NCI-H2081 treated with DMSO at 0.1 percent for 48 hours (cell line): ENCODE data around the gene EHBP1.

Source experiments
- DNase-seq: peaks from one replicate; lab custom pipeline; 2025; lab: John Stamatoyannopoulos, UW

EHBP1 gene

DNA sequence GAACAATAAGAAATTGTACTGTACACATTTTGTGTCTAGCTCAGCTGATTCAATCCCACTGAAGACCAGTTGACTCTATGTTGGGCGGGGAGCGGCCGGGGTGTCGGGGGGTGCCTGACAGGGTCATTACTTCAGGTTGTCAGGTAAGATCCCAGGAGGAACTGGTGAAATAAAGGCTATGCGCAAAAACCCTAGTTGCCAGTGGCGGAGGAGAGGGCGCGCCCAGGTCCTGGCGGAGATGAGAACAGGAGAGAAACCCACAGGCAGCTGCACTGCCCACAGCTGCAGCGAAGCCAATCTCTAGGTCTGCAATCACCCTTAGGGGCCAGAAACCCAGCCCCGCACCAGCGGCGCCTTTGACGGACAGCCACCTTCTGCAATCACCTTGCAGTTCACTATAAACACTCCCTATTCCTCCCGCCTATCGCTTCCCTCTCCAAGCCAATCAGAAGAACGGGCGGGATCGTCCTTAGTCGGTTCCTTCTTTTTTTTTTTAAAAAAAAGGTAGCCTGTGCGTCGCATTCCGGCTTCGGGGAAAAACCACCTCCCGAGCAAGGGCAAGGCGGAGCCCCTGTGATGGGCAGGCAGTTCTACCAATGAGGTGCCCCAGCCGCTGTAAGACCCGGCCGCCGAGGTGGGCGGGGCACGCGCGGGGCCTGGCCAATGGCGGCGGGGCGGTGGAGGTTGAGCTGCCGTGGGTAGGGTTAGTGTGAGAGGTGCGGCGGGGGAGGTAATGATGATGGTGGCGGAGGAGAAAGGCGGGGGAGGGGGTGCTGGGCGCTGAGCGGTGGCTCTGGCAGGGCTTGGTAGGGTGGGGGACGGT, at the start of gene EHBP1:
Gene EHBP1, plus strand, starts transcription at position 707 of the 823 bp plus-strand sequence. CDS start 1,479 bp downstream, outside the sequence.
- peak; percentile 99 for DNase-seq

DNA sequence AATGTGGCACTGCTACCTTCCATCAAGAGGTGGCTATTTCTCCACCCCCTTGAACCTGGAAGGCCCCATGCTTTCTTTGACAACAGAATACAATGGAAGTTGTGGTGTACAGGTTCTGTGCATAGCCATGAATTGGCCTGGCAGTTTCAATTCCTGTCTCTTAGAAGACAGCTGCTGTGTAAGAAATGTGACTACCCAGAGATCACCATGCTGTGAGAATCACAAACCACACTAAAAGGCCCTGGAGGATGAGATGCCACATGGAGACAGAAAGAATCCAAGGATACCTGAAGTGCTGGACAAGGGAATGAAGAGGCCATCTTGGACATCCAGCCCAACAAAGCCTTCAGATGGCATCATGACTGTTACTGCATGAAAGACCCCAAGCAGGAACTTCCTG, 47.7 kb upstream of the EHBP1 start:
- DNase-seq: no peak

DNA sequence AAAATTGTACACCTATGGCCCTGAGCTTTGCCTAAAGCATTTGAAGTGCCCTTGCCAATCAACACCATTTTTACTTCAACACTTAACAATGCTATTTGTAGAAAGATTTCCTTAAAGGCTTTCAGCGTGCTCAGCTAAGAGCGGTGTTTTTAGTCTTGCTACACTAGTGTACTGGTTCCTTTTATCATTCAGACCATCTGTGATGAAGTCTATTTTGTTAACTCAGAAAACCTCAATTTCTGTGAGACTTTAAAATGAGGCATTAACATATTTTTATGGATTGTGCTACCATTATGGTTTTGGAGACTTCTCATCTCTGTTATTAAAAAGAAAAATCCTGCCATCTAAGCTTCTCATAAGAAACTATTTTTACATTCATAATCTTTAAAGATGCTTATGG, 46.6 kb upstream of the EHBP1 start:
- DNase-seq: no peak

DNA sequence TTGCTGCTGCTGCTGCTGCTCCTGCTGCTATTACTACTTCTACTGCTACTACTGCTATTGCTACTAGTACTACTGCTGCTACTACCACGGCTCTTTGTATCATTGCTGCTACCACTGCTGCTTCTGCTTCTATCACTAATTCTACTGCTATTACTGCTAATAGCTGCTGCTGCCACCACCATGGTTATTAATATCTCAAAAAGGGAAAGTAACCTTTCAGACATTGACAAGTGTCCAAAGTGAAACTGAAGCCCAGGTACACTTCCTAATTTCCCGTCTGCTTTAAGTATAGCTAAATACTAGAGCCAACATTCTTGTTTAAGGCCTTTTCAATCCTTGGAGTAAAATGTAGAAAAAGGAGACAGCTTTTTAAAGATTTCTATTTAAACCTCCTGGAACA, 45.4 kb upstream of the EHBP1 start:
- no peak for DNase-seq

DNA sequence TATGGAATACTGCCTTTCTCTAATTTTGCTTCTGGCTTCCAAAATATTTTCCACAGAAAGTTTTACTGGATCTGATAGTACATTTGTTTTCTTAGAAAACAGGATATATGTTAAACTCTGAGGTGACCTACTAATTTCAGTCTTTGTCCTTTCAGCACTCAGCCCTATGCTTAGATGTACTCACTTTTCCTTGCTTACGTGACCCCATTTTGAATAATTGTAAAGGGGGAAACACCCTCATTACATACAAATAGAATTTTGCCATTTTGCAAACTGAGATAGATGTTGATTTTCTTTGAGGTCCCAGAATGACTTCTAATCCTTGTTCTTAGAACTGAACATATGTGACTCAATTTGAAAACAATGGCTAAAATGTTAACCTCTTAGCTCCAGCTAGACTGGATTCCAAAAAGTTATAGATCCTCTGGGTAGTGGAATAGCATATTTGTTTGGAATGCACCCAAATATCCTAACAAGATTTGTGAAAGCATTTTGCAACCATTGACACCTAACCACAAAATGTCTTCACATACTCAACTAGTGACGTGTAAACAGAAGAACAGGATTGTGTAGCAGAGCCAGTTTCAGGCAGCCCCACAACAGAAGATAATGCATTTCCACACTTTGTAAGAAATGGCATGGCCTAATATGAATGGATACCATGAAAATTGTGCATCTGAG, 44.8 kb upstream of the EHBP1 start:
- DNase-seq: no peak

DNA sequence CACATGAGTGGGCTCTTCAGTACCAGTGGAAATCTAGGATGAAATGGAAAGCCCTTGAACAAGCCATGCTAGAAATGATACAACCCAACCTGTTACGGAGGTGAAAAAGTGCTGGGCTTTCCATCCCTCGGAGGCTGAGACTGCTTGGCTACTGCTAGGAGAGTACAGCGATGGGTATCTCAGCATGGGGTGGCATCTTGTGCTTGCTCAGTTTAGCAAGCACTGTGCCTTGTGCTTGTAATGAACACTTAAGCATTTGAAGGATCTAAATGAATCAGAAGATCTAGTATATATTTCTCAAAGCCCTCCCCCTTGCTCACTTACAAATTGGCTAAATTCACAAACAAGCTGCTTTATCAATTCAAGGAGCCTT, 44.3 kb upstream of the EHBP1 start:
- no peak for DNase-seq

DNA sequence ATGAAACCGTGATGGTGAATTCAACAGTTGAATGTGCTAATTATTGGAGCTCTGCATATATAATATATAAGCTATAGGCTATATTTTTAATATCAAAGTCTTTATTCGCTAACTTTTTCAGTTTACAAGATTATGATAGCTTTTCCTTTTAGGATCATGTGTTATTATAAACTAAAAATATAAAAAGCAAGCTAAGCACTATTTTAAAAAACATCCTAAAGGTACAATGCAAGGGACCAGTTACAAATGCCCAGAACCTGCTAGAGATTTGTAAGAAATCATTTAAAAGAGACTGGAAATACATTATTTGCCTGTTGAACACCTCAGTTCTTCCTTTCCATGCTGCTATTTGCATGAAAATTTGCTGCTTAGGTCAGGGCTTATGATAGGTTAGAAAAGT, 43.4 kb upstream of the EHBP1 start:
- DNase-seq: no peak

DNA sequence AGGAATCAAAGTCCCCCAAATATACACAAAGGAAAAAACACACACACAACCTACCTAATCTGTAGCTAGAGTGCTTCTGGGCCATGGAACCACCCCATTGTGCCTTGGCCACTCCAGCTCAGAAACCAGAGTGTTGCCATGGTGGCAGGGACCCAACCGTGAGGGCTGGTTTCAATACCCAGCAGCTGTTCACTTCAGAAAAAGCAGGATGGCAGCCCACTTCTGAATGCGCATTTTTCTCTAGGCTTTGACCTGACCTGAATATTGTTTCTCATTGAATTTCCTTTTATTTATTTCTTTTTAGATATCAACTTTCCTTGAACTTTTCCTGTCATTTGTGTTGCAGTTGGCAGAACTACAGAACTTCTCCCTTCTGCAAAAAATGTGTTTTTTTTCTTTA, 43.0 kb upstream of the EHBP1 start:
- DNase-seq: no peak

DNA sequence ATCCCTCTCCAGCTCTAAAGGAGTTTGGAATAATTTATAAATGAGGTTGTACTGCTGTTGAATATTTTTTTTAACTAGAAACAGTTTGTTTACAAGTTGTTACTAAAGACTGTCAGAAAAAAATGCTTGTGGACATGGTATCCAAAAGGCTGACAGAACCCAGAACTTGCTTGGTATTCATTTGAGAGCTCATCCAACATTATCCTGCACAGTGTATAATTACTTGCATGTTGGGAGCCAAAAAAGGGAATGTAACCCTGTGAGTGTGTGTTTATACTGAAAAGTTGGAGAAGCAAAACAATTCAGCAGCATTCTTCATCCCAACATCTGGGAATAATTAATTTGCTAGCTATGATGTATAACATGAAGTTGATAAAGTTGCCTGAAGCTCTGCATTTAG, 42.1 kb upstream of the EHBP1 start:
- DNase-seq: no peak

DNA sequence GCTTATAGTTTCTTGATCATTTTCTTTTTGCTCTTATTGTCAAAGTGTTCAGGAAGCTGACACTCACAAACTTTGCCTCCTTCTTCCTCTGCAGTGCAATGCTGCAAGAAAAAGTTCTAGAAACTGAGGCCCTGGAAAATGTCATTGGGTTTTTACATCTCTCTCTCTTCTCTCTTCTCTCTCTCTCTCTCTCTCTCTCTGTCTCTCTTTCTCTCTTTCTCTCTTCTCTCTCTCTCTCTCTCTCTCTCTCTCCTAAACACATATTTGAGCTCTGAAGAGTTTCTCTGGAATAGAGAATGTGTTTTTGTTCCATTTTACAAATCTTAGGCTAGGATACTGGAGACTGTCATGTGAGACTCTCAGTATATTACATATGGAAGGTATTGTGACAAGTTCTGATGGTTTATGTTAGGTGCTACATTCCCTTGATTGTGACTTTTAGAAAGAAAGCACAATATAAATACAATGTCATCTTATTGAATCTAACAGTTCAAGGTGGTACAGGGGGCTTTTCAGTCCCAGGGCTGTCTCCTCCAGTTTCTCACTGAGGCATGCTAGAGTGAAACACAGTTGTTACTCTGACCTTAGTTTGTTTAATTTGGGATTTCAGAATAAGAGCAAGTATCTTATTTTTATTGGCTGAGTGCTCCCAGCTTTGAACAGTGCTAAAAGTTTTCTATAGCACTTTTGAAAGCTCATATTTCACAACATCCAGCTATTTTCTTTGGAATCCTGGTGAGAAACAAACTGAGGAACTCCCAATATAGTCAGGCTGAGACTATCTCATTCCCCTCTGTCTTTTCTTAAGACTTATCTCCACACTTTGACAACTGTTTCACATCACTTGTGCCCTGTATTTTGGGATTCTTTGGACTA, 41.4 kb upstream of the EHBP1 start:
- no peak for DNase-seq

DNA sequence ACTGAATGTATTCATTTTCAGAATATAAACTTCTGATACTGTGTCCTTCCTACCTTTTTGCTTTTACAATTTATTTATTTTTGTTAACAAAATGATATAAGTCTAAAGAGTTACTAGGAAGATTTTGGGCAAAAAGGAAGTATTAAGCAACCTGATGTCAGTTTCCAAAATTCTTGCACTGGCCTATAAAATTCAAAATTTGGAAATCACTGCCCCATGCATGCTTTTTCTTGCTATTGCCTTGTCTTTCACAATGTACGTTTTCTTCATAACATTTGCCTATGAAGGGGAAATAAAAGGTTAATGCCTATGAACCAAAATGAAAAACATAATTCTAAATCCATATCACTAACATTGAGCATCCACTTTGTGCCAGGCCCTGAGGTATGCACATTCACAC, 40.1 kb upstream of the EHBP1 start:
- DNase-seq: no peak

DNA sequence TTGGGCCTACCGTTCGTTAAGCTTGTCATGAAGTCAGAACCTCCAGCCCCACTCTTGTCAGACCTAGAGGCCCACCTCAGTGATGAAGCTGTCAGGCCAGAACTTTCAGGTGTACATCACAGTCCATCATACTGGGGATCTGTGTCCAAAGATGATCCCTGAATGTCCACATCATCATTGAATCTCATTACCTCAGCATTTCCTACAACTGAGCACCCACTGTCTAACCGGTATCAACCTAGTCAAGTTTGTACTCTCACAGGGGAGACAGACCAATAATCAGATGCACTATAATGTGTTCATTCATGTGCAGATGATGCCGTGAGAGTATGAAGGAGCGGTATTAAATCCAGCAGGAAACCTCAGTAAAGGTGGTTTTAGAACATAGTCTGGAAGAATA, 36.3 kb upstream of the EHBP1 start:
- no peak for DNase-seq

DNA sequence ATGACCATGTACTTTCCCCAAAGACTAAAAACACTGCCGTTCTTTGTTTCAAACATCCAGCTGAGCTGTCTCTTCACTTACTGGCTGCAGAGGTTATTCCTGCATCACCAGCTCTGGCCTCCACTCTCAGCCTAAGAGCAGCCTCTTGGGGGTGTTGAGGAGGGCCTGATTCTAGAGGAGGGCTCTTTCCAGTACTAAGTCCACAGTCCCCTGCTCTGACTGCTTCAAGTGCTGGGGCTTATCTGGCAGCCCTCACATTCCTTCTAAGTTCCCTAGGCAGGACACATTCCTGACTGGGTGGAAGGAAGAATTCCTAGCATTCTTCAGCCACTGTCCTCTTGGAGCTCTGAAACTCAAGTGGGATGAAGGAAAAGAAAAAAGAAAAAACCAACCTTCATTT, 32.9 kb upstream of the EHBP1 start:
- DNase-seq: no peak

DNA sequence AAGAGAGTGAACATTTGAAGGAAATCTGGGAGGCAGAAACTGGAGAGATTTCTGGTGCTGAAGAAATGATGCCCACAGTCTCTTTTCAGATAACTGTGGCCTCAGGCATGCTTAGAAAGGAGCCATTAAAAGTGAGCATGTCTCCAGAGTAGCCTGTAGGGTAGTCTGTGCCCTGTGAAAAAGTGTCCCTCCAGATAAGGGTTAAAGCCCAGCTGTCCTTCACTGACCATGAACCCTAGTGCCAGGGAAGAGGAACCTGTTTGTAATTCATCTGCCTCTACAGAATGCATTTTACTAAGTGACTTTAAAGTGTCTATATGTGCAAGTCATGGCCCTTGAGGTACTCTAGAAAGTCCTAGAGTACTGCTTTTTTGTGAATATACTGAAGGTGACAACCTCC, 30.5 kb upstream of the EHBP1 start:
- no peak for DNase-seq

DNA sequence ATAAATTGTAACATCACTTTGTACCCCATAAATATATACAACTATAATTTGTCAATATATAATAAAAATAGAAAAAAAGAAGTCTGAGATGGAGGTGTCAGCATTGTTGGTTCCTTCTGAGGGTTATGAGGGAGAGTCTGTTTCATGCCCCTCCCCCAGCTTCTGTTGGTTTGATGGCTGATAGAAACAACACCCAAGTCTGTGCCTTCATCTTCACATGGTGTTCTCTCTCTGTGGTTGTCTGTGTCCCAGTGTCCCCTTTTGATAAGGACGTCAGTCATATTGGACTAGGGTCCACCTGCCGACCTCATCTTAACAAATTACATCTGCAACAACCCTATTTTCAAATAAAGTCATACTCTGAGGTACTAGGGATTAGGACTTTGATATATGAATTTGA, 20.3 kb upstream of the EHBP1 start:
- no peak for DNase-seq

DNA sequence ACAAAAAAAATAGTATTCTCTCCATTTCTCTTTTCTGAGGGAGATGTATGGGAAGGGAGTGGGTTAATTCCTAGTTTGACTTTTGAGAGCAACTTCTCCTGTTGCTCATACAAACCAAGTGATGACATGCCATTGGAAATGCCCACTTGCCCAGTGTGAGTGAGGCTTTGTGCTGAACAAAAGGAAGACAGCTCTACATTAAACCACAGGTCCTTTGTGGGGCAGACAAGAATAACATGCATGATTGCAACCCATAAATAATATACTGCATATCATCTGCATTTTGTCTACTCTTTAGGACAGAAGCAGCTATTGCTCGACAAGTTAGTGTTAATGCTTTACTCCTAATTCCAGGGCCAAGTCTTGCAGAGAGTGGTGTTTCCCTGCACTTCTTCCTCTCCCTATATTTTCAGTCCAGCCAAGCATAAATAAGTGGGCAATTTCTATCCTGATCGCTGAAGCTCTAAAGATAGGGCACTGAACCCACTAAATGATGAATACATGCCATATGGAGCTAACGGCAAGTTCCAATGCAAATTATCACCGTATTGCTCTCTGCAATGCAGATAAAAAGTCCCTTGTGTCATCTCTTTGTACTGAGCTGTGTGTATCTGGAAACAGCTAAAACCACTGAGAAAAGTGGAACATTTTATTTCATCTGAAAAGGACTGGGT, 19.4 kb upstream of the EHBP1 start:
- DNase-seq: no peak

DNA sequence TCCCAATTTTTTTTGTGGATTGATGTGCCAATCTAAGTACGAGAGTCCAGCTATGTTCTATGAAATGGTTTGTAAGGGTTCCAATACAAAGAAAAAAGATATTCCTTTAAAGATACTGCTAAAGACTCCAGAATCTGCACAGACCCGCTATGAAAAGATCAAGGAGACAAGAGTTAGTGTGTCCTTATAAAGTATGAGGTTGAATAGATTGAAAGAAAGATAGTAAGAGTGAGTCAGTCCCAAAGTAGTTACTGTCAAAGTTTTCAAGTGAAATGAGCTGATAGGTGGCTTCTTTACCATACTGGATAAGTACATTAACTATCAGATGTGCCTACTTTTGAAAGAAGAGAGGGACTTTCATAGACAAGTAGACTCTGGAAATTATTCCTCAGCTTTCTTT, 17.9 kb upstream of the EHBP1 start:
- no peak for DNase-seq

DNA sequence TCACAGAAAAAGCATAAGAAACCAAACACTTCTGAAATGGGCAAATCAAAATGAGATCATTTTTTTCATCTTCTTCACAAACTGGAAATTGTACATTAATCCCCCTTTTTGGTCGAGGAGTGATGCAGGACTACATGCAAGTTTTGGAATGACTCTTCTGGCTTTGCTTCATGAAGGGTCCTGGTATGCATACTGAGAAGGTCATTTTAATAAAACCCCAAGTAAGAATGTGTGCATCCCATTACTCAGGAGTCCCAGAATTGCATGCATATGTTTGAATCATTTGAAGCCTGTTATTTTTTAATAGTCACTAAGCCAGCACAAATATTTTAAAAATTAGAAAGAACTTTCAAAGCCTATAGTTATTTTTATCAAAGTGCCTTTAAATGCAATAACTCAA, 16.7 kb upstream of the EHBP1 start:
- DNase-seq: no peak

DNA sequence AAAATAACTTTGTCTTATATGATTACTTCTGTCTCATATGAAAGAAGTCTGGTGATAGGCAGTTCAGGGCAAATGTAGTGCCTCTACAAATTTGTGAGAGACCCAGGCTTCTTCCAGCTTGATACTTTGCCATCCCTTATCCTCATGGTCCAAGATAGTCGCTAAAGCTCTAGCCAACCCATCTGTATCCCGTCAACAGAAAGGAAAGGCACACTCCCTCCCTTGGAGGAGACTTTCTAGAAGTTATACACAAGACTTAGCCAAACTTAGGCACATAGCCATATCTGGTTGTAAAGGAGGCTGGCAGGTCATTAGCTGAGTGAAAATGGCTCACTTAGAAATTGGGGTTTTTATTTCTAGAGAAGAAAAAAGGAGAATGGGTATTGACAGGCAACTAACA, 14.3 kb upstream of the EHBP1 start:
- DNase-seq: no peak

DNA sequence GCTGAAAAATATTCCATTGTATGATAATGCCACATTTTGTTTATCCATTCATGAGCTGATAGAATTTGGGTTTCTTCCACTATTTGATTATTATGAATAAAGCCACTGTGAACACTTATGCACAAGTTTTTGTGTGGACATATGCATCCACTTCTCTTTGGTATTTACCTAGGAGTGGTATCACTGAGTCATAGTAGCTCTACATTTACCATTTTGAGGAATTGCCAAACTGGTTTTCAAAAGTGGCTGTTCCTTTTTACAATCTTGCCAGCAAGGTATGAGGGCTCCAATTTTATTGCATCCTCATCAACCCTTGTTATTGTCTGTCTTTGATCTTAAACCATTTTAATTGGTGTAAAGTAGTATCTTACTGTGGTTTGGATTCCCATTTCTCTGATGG, 13.3 kb upstream of the EHBP1 start:
- no peak for DNase-seq

DNA sequence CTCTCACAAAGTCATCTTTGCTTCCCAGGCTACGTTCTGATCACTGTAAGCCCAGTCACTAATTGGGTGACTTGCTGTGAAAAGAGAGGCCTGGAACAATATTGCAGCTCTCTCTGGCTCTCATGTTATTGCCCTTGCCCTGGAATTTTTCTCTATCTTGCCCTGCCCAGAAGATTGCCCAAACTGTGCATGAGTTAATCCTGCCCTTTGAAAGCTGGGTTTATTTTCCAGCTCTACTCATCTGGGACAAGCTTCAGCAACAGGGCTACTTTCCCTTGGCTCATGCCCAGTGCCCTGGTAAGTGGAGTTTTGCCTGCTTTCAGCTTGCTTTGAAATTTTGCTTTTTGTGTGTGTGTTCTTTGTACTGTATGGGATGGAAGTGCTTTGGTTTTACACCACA, 6.9 kb upstream of the EHBP1 start:
- no peak for DNase-seq

DNA sequence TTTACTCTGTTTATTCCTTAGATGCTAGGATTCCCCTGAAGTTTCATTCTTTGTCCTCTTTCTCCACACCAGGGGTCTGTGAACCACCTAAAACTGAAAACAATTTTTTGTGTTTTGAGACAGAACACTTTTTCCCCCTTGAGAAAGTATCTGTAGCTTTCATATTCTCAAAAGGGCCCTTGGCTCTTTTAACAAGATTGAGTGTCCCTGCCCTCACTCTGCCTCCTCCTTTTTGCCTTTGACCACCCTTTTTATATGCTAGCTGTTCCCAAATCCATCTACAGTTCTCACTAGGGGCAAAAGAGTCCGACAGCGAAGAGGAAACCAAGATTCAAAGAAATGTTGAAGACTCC, 883 bp upstream of the EHBP1 start:
- no peak for DNase-seq
